Measurements from ENCODE around the gene KLF11. TPM values are rescaled to one million over a fixed set of nuclear protein-coding genes. Genes with fewer than 3 reads are reported as not detected.
"Not testable (repeated sequence)": the region's sequence is repeated elsewhere in the genome, so short reads cannot be mapped to it uniquely, and the experiment has no call there.

KLF11 gene
- total RNA-seq, 1 experiment from 2014 or later = 13.8 TPM

- no peak for DNase-seq (ENCODE audit: low spot score)
Observed at GRCh38 chr2:10009271-10009810, 34.0 kb upstream of the KLF11 start.

GRCh38 chr2:10009811-10010781 is 33.3 kb upstream of the KLF11 start:
- DNase-seq (ENCODE audit: low spot score) = no peak

GRCh38 chr2:10010861-10011605 is 32.3 kb upstream of the KLF11 start:
- not testable (repeated sequence) for DNase-seq (ENCODE audit: low spot score)

GRCh38 chr2:10011606-10012325 is 31.6 kb upstream of the KLF11 start:
- not testable (repeated sequence) for DNase-seq (ENCODE audit: low spot score)

- not testable (repeated sequence) for DNase-seq (ENCODE audit: low spot score)
Observed at GRCh38 chr2:10012366-10012962, 30.9 kb upstream of the KLF11 start.

GRCh38 chr2:10012963-10013461 is 30.3 kb upstream of the KLF11 start:
- DNase-seq (ENCODE audit: low spot score) = no peak

GRCh38 chr2:10013651-10014417 is 29.5 kb upstream of the KLF11 start:
- not testable (repeated sequence) for DNase-seq (ENCODE audit: low spot score)

- DNase-seq (ENCODE audit: low spot score) = no peak
Observed at GRCh38 chr2:10014418-10015190, 28.7 kb upstream of the KLF11 start.

- not testable (repeated sequence) for DNase-seq (ENCODE audit: low spot score)
Observed at GRCh38 chr2:10015376-10015989, 27.9 kb upstream of the KLF11 start.

GRCh38 chr2:10016001-10016801 is 27.1 kb upstream of the KLF11 start:
- DNase-seq (ENCODE audit: low spot score) = no peak

- no peak for DNase-seq (ENCODE audit: low spot score)
Observed at GRCh38 chr2:10016802-10017258, 26.5 kb upstream of the KLF11 start.

GRCh38 chr2:10017313-10017941 is 25.9 kb upstream of the KLF11 start:
- no peak for DNase-seq (ENCODE audit: low spot score)

GRCh38 chr2:10019174-10019573 is 24.2 kb upstream of the KLF11 start:
- no peak for DNase-seq (ENCODE audit: low spot score)

GRCh38 chr2:10019602-10020400 is 23.5 kb upstream of the KLF11 start:
- no peak for DNase-seq (ENCODE audit: low spot score)

- no peak for DNase-seq (ENCODE audit: low spot score)
Observed at GRCh38 chr2:10022041-10022421, 21.3 kb upstream of the KLF11 start.

- DNase-seq (ENCODE audit: low spot score) = no peak
Observed at GRCh38 chr2:10022445-10022844, 20.9 kb upstream of the KLF11 start.
